LNCaP clone FGC (cell line): Measurements from ENCODE around the gene TNNT2.

Source experiments
- DNase-seq: peaks from one replicate; pipeline ENCODE4 v3.0.0-alpha.2; 2011; ENCODE audit warnings: low read depth
- H3K4me3 ChIP-seq: 2 replicates; pipeline ENCODE4 v1.5.1; 2011; ENCODE audit warnings: mild to moderate bottlenecking, low read depth, low read length, control low read depth
- CTCF ChIP-seq: IDR thresholded peaks from 2 replicates; pipeline ENCODE4 v1.5.1; 2012; ENCODE audit warnings: mild to moderate bottlenecking; ENCODE audit not compliant: control insufficient read depth, insufficient read depth; ENCODE audit errors: extremely low read depth

TNNT2 gene

GRCh38 chr1:201377611-201378092 is at the start of gene TNNT2:
Gene TNNT2 (minus strand): TSS chr1:201377680. CDS start chr1:201373254, 4,426 bp downstream.
- TF ChIP-seq CTCF = no peak
- no peak for DNase-seq
- no peak within 1 kb of the TSS for H3K4me3 ChIP-seq

- H3K4me3 ChIP-seq = no peak overlapping the region
- DNase-seq = no peak
- no peak for TF ChIP-seq CTCF
Measured at GRCh38 chr1:201426479-201427310, 49.2 kb upstream of the TNNT2 start.

- no peak for TF ChIP-seq CTCF
- no peak overlapping the region for H3K4me3 ChIP-seq
- no peak for DNase-seq
Measured at GRCh38 chr1:201424146-201424545, 46.7 kb upstream of the TNNT2 start.

GRCh38 chr1:201423655-201424054 is 46.2 kb upstream of the TNNT2 start:
- no peak for DNase-seq
- no peak for TF ChIP-seq CTCF
- no peak overlapping the region for H3K4me3 ChIP-seq

GRCh38 chr1:201422436-201423030 is 45.1 kb upstream of the TNNT2 start:
- no peak for DNase-seq
- no peak for TF ChIP-seq CTCF

DNA sequence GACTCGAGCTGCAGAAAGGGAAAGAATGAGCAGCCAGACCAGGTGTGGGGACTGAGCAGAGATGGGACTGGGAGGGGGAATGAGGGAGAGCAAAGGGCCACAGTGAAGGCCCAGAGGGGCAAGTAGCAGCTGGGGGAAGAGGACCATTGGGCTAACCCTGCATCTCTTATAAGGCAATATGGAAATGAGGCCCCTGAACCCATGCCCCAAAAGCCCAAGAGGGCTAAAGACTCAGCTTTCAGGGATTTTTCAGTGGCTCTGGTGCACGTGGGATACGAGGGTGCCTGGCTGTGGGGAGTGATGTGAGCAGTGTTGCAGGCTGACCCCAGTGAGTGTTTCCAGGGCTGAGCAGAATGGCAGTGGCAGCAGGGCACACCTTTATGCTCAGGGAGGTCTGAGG is 44.5 kb upstream of the TNNT2 start:
- TF ChIP-seq CTCF = no peak
- no peak overlapping the region for H3K4me3 ChIP-seq
- DNase-seq = no peak

More at GRCh38 chr1:201422436-201423030, 45.1 kb upstream of the TNNT2 start:
- no peak overlapping the region for H3K4me3 ChIP-seq
